ENCODE results near the gene ARL4D. TPM values are rescaled to one million over a fixed set of nuclear protein-coding genes. Genes with fewer than 3 reads are reported as not detected.

Gene ARL4D
- polyA plus RNA-seq, 1 donor from 2014 or later = 10.6 TPM

GRCh38 chr17:43437756-43438155 is 39.0 kb downstream of the ARL4D start:
- no peak overlapping the region for H2AFZ ChIP-seq (ENCODE audit: low read depth, low read length)

GRCh38 chr17:43438626-43439025 is 39.8 kb downstream of the ARL4D start:
- TF ChIP-seq CTCF (IDR thresholded peaks at IDR 0.05; ENCODE audit: poor library complexity, severe bottlenecking) (no peak), EZH2 (IDR thresholded peaks at IDR 0.05; ENCODE audit: borderline replicate concordance, insufficient read depth, low read length, poor library complexity, severe bottlenecking) (no peak), TAF1 (IDR thresholded peaks at IDR 0.05; ENCODE audit: low read depth) (no peak), MXI1 (conservative IDR thresholded peaks at IDR 0.05; ENCODE audit: poor library complexity, severe bottlenecking) (no peak), POLR2AphosphoS5 (IDR thresholded peaks at IDR 0.05) (no peak), REST (IDR thresholded peaks at IDR 0.05; ENCODE audit: borderline replicate concordance) (no peak), EP300 (conservative IDR thresholded peaks at IDR 0.05; ENCODE audit: poor library complexity, severe bottlenecking) (no peak), SMC3 (conservative IDR thresholded peaks at IDR 0.05; ENCODE audit: poor library complexity) (no peak), RAD21 (conservative IDR thresholded peaks at IDR 0.05) (no peak)
- H3K4me2 ChIP-seq (ENCODE audit: low read length) = no peak overlapping the region

More at GRCh38 chr17:43437756-43438155, 39.0 kb downstream of the ARL4D start:
- no peak for TF ChIP-seq REST (IDR thresholded peaks at IDR 0.05; ENCODE audit: borderline replicate concordance)
- no peak for TF ChIP-seq TAF1 (IDR thresholded peaks at IDR 0.05; ENCODE audit: low read depth)
- no peak for TF ChIP-seq MXI1 (conservative IDR thresholded peaks at IDR 0.05; ENCODE audit: poor library complexity, severe bottlenecking)
- no peak for TF ChIP-seq EZH2 (IDR thresholded peaks at IDR 0.05; ENCODE audit: borderline replicate concordance, insufficient read depth, low read length, poor library complexity, severe bottlenecking)
- Histone ChIP-seq H3K9me3 (ENCODE audit: low read length) (no peaks in the 10 kb centered on the region), H3K9me2 (ENCODE audit: insufficient read depth, low read length) (no peaks in the 10 kb centered on the region), H4K20me1 (ENCODE audit: insufficient read depth) (no peaks in the 10 kb centered on the region), H3K9ac (ENCODE audit: low read length) (no peak overlapping the region), H3F3A (ENCODE audit: insufficient read depth, low read length, poor library complexity, severe bottlenecking) (no peaks in the 10 kb centered on the region), H3K4me2 (ENCODE audit: low read length) (no peak overlapping the region), H3K36me3 (ENCODE audit: insufficient read depth, low read length) (no peaks in the 10 kb centered on the region), H3K4me3 (ENCODE audit: low read length) (no peak overlapping the region), H3K27ac (ENCODE audit: low read length) (no peak overlapping the region), H3K27me3 (ENCODE audit: insufficient read depth, low read depth, low read length) (no peaks in the 10 kb centered on the region), H3K79me2 (replicated peaks; ENCODE audit: insufficient read depth, low read length) (no peaks in the 10 kb centered on the region)

More at GRCh38 chr17:43438626-43439025, 39.8 kb downstream of the ARL4D start:
- H3K9me3 ChIP-seq (ENCODE audit: low read length) = no peaks in the 10 kb centered on the region
- no peaks in the 10 kb centered on the region for H4K20me1 ChIP-seq (ENCODE audit: insufficient read depth)
- no peaks in the 10 kb centered on the region for H3K9me2 ChIP-seq (ENCODE audit: insufficient read depth, low read length)
- H3K4me3 ChIP-seq (ENCODE audit: low read length) = no peak overlapping the region
- H3K36me3 ChIP-seq (ENCODE audit: insufficient read depth, low read length) = no peaks in the 10 kb centered on the region
- H2AFZ ChIP-seq (ENCODE audit: low read depth, low read length) = no peak overlapping the region
- H3F3A ChIP-seq (ENCODE audit: insufficient read depth, low read length, poor library complexity, severe bottlenecking) = no peaks in the 10 kb centered on the region
- no peak overlapping the region for H3K9ac ChIP-seq (ENCODE audit: low read length)
- peak overlapping the region; percentile 14 for H3K27ac ChIP-seq (ENCODE audit: low read length)
- no peaks in the 10 kb centered on the region for H3K79me2 ChIP-seq (replicated peaks; ENCODE audit: insufficient read depth, low read length)
- no peaks in the 10 kb centered on the region for H3K27me3 ChIP-seq (ENCODE audit: insufficient read depth, low read depth, low read length)
